GM12878 (cell line): ENCODE data around the gene SCN10A. TPM values are rescaled to one million over a fixed set of nuclear protein-coding genes. Genes with fewer than 3 reads are reported as not detected.

Experiments used
- ATAC-seq: fragments of 200-7000 bp; cut with Tn5 transposase; 3 replicates; pipeline ENCODE4 v1.9.1; 2020; ENCODE audit warnings: mild to moderate bottlenecking, moderate library complexity
- BruUV-seq: library from RNA; stranded (reverse); fragments of 400-500 nt; replicated peaks from 2 replicates; lab custom pipeline; 2021; lab: Mats Ljungman, UMichigan
- CTCF ChIA-PET: fragments of 300-600 bp; sonication (Branson Sonifier 250); formaldehyde crosslinking; extraction: SDS; loops from one replicate; lab custom pipeline; 2021; ENCODE audit warnings: inconsistent platforms; lab: Yijun Ruan, JAX
- POLR2A ChIA-PET: fragments of 350-600 bp; formaldehyde crosslinking; extraction: SDS; loops from one replicate; lab custom pipeline; 2021; ENCODE audit warnings: inconsistent platforms; lab: Charles Lee
- RAD21 ChIA-PET: fragments of 300-600 bp; sonication (Branson Sonifier 250); formaldehyde crosslinking; loops from one replicate; lab custom pipeline; 2023; ENCODE audit warnings: antibody characterized with exemption; ENCODE audit not compliant: unreplicated experiment; lab: Charles Lee
- SMC1A ChIA-PET: fragments of 300-600 bp; sonication (Branson Sonifier 250); formaldehyde crosslinking; loops from one replicate; lab custom pipeline; 2023; ENCODE audit not compliant: unreplicated experiment, uncharacterized antibody; lab: Charles Lee
- DNase-seq: peaks from one replicate; pipeline ENCODE4 v3.0.0-alpha.2; 2011; ENCODE audit warnings: low read depth, low spot score
- FAIRE-seq: peaks from 3 replicates; lab custom pipeline; 2011; peaks lifted over from hg19 to GRCh38; lab: Jason Lieb, UNC
- H2AFZ ChIP-seq: 2 replicates; pipeline ENCODE4 v1.6.0; 2011; ENCODE audit warnings: low read depth, low read length, control low read depth; ENCODE audit not compliant: control insufficient read depth
- H3K27ac ChIP-seq: 2 replicates; pipeline ENCODE4 v1.5.1; 2011; ENCODE audit warnings: control low read depth; ENCODE audit not compliant: control insufficient read depth, insufficient read depth
- H3K27me3 ChIP-seq, 2 experiments: replicated peaks in 1 of 2; 2 replicates each; pipeline versions ENCODE4 v1.6.0 to v1.6.1; 2011; ENCODE audit warnings: low read length in 1 of 2; ENCODE audit not compliant: control insufficient read depth in 2 of 2, insufficient read depth in 2 of 2
- H3K36me3 ChIP-seq, 2 experiments: 2 replicates each; pipeline ENCODE4 v1.5.1; 2011; ENCODE audit warnings: low read length in 1 of 2; ENCODE audit not compliant: control insufficient read depth in 2 of 2, insufficient read depth in 2 of 2
- H3K4me1 ChIP-seq: 2 replicates; pipeline ENCODE4 v1.6.1; 2011; ENCODE audit warnings: mild to moderate bottlenecking, low read length, moderate library complexity, mixed read lengths; ENCODE audit not compliant: control insufficient read depth, insufficient read depth
- H3K4me2 ChIP-seq: 2 replicates; pipeline ENCODE4 v1.6.0; 2011; ENCODE audit warnings: control low read depth; ENCODE audit not compliant: control insufficient read depth, insufficient read depth
- H3K4me3 ChIP-seq: fragments of 200-600 bp; sonication (generic); 2 replicates; pipeline ENCODE4 v1.5.1; 2016
- H3K79me2 ChIP-seq: 2 replicates; pipeline ENCODE4 v1.6.0; 2011; ENCODE audit warnings: low read length; ENCODE audit not compliant: control insufficient read depth, insufficient read depth
- H3K9ac ChIP-seq: 2 replicates; pipeline ENCODE4 v1.8.0; 2011; ENCODE audit warnings: low read length, control low read depth, mixed read lengths; ENCODE audit not compliant: control insufficient read depth, insufficient read depth
- H3K9me3 ChIP-seq: replicated peaks from 3 replicates; pipeline ENCODE4 v1.5.1; 2011; ENCODE audit warnings: mild to moderate bottlenecking, low read length; ENCODE audit not compliant: control insufficient read depth, insufficient read depth
- H4K20me1 ChIP-seq: 2 replicates; pipeline ENCODE4 v1.6.0; 2011; ENCODE audit not compliant: control insufficient read depth, insufficient read depth
- CBX5 ChIP-seq: sonication (generic); IDR thresholded peaks from 2 replicates; pipeline ENCODE4 v1.6.1; 2016; ENCODE audit warnings: low read depth, moderate library complexity, mild to moderate bottlenecking, inconsistent platforms
- CTCF ChIP-seq, 3 experiments: IDR thresholded peaks in 2 of 3; conservative IDR thresholded peaks in 1 of 3; 2 replicates each; pipeline ENCODE4 v1.5.1; 2011; ENCODE audit warnings: low read depth in 3 of 3, low read length in 3 of 3, mild to moderate bottlenecking in 3 of 3, control low read depth in 2 of 3, moderate library complexity in 2 of 3, inconsistent platforms in 1 of 3, mixed read lengths in 1 of 3; ENCODE audit not compliant: control insufficient read depth in 2 of 3, insufficient read depth in 1 of 3; ENCODE audit errors: extremely low read depth in 1 of 3
- ESRRA ChIP-seq: IDR thresholded peaks from 2 replicates; pipeline ENCODE4 v1.6.1; 2012; ENCODE audit warnings: mild to moderate bottlenecking, low read length, improper control_type of control experiment
- FOXK2 ChIP-seq: fragments of 450-650 bp; IDR thresholded peaks from 2 replicates; pipeline ENCODE4 v1.6.1; 2017; ENCODE audit warnings: mild to moderate bottlenecking, moderate library complexity
- NRF1 ChIP-seq: conservative IDR thresholded peaks from 2 replicates; pipeline ENCODE4 v1.6.1; 2011; ENCODE audit warnings: mild to moderate bottlenecking, low read depth, low read length, improper control_type of control experiment
- POU2F2 ChIP-seq: IDR thresholded peaks from 3 replicates; pipeline ENCODE4 v1.6.1; 2011; ENCODE audit warnings: low read depth, mild to moderate bottlenecking, low read length, borderline replicate concordance
- SIN3A ChIP-seq: IDR thresholded peaks from 2 replicates; pipeline ENCODE4 v1.6.1; 2012; ENCODE audit warnings: low read depth, low read length, improper control_type of control experiment
- SP1 ChIP-seq: IDR thresholded peaks from one replicate; pipeline ENCODE4 v1.6.1; 2011; ENCODE audit warnings: low read depth, low read length
- SREBF2 ChIP-seq: IDR thresholded peaks from 2 replicates; pipeline ENCODE4 v1.6.1; 2012; ENCODE audit warnings: mild to moderate bottlenecking, low read length
- YBX1 ChIP-seq: fragments of 450-650 bp; IDR thresholded peaks from 2 replicates; pipeline ENCODE4 v1.6.1; 2016; ENCODE audit warnings: antibody characterized with exemption
- WGBS: methylation state at CpG from one replicate; pipeline ENCODE4 v1.1.6; 2016; ENCODE audit warnings: low lambda C conversion rate; ENCODE audit not compliant: insufficient replicate concordance, insufficient coverage; ENCODE audit errors: missing lambda C conversion rate; 5-methylcytosine and 5-hydroxymethylcytosine counted together
- in situ Hi-C: fragments of 300-500 bp; cut with MboI; formaldehyde crosslinking; loops from 9 replicates; pipeline ENCODE4 v1.14.3; 2018; ENCODE audit warnings: mixed read lengths
- intact Hi-C: fragments of 100-400 bp; cut with micrococcal nuclease; formaldehyde crosslinking; loops from one replicate; pipeline ENCODE4 v1.14.2; 2022; ENCODE audit not compliant: unreplicated experiment
- polyA plus RNA-seq, 11 experiments: library from polyadenylated mRNA; depleted of rRNA in 4 of 11; unstranded in 6 of 11; stranded (reverse) in 5 of 11; fragments of >200 nt; fragmentation: Nextera tagmentation in 4 of 11; fragmentation: Illumina TruSeq in 1 of 11; extraction: Ambion mirVana in 4 of 11; extraction: Trizol in 1 of 11; gene quantifications; 1 replicate in 1 of 11; 2 replicates in 10 of 11; pipeline versions ENCODE4 v1.2.1 to v1.2.3, GENCODE V29; 2011 to 2016; ENCODE audit warnings: inconsistent platforms in 2 of 11, missing spikeins in 2 of 11, low read depth in 1 of 11
- total RNA-seq, 4 experiments: library from RNA; depleted of rRNA in 3 of 4; stranded (reverse); fragments of >200 nt in 3 of 4; fragmentation: Illumina TruSeq in 1 of 4; extraction: Trizol in 1 of 4; gene quantifications; 2 replicates each; pipeline versions ENCODE4 v1.2.1 to v1.2.3, GENCODE V29; 2013 to 2021
- TF ChIP-seq, protein P1 (sequence below): fragments of 450-650 bp; conservative IDR thresholded peaks from 2 replicates; pipeline ENCODE4 v1.6.1; 2017; ENCODE audit warnings: mild to moderate bottlenecking, moderate library complexity

SCN10A gene
- total and polyA plus RNA-seq, 10 of the 15 experiments (the other 5 are each of a cell fraction or from before 2014, with no cell fraction given) = not detected

GRCh38 chr3:38689774-38690173 is 126.2 kb downstream of the SCN10A start:
- SMC1A ChIA-PET = interaction anchor here (0.9 to 1.2 kb wide), 2 partner anchors 10 to 17 kb away, joined by 3 to 5 read pairs; no protein-coding TSS in a partner anchor
- no peaks in the 10 kb centered on the region for H4K20me1 ChIP-seq
- in situ Hi-C loops (no loop called here), intact Hi-C loops (no loop called here)
- no peaks in the 10 kb centered on the region for H3K79me2 ChIP-seq
- no peaks in the 10 kb centered on the region for H3K4me1 ChIP-seq
- CTCF ChIA-PET = interaction anchor here (0.6 to 1.5 kb wide), 2 partner anchors 39 to 1304 kb away, joined by 3 to 4 read pairs; no protein-coding TSS in a partner anchor
- H3K4me2 ChIP-seq = no peak overlapping the region
- POLR2A ChIA-PET = no interaction called here
- H3K36me3 ChIP-seq = no peaks in the 10 kb centered on the region
- no peak for TF ChIP-seq YBX1
- no peak for TF ChIP-seq FOXK2
- TF ChIP-seq, protein P1, sequence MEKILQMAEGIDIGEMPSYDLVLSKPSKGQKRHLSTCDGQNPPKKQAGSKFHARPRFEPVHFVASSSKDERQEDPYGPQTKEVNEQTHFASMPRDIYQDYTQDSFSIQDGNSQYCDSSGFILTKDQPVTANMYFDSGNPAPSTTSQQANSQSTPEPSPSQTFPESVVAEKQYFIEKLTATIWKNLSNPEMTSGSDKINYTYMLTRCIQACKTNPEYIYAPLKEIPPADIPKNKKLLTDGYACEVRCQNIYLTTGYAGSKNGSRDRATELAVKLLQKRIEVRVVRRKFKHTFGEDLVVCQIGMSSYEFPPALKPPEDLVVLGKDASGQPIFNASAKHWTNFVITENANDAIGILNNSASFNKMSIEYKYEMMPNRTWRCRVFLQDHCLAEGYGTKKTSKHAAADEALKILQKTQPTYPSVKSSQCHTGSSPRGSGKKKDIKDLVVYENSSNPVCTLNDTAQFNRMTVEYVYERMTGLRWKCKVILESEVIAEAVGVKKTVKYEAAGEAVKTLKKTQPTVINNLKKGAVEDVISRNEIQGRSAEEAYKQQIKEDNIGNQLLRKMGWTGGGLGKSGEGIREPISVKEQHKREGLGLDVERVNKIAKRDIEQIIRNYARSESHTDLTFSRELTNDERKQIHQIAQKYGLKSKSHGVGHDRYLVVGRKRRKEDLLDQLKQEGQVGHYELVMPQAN = no peak
- no peak for TF ChIP-seq NRF1
- no peak for TF ChIP-seq POU2F2
- no peak for TF ChIP-seq SIN3A
- no peak for TF ChIP-seq SP1
- no peak for TF ChIP-seq ESRRA
- no peak for TF ChIP-seq CTCF (IDR thresholded peaks at IDR 0.05 in 2 of 3, conservative IDR thresholded peaks at IDR 0.05 in 1 of 3; ENCODE audit: control insufficient read depth in 2 of 3, extremely low read depth in 1 of 3, insufficient read depth in 1 of 3, low read depth in 3 of 3, low read length in 3 of 3)
- TF ChIP-seq SREBF2 = no peak
- TF ChIP-seq CBX5 = no peak
- 0% methylated on average over 3 of the region's 3 CpGs for WGBS
- ATAC-seq (no peak), DNase-seq (no peak), FAIRE-seq (no peak)
- no TSS peak for BruUV-seq
- no peak overlapping the region for H3K27ac ChIP-seq
- H3K9ac ChIP-seq = no peak overlapping the region
- RAD21 ChIA-PET = no interaction called here
- H3K9me3 ChIP-seq = no peaks in the 10 kb centered on the region
- no peak overlapping the region for H2AFZ ChIP-seq
- no peaks in the 10 kb centered on the region; a peak in 1 of 4 replicates for H3K27me3 ChIP-seq
- H3K4me3 ChIP-seq = no peak overlapping the region
